Lung (tissue), 12 donors: Measurements from ENCODE around the gene CFAP61. TPM values are rescaled to one million over a fixed set of nuclear protein-coding genes. Genes with fewer than 3 reads are reported as not detected.
A peak's percentile ranks its signal among the peaks of the same experiment; 100 is the strongest.

Source experiments
- ATAC-seq: fragments of 200-7000 bp; cut with Tn5 transposase; one replicate; pipeline ENCODE4 v1.9.1; 2020; ENCODE audit warnings: moderate number of reproducible peaks; ENCODE audit not compliant: insufficient read depth, low FRiP score
- DNase-seq, 3 donors: peaks; one replicate each; pipeline ENCODE4 v3.0.0-alpha.2; 2013 to 2017
- H3K27ac ChIP-seq, 2 donors: one replicate each; pipeline ENCODE4 v1.5.1; 2013; ENCODE audit warnings: mild to moderate bottlenecking in 2 of 2, moderate library complexity in 2 of 2, control low read depth in 1 of 2, inconsistent platforms in 1 of 2, low read depth in 1 of 2, low read length in 1 of 2
- H3K27me3 ChIP-seq, 3 donors: one replicate each; pipeline ENCODE4 v1.5.1; 2013; ENCODE audit warnings: low read length in 2 of 3; ENCODE audit not compliant: control insufficient read depth in 3 of 3, insufficient read depth in 3 of 3
- H3K36me3 ChIP-seq, 4 donors: one replicate each; pipeline ENCODE4 v1.5.1; 2013; ENCODE audit warnings: low read length in 4 of 4, mild to moderate bottlenecking in 1 of 4, moderate library complexity in 1 of 4; ENCODE audit not compliant: control insufficient read depth in 4 of 4, insufficient read depth in 4 of 4
- H3K4me1 ChIP-seq, 5 donors: one replicate each; pipeline ENCODE4 v1.5.1; 2013; ENCODE audit warnings: low read length in 5 of 5, mild to moderate bottlenecking in 2 of 5, moderate library complexity in 1 of 5; ENCODE audit not compliant: control insufficient read depth in 5 of 5, insufficient read depth in 5 of 5
- H3K4me3 ChIP-seq: one replicate; pipeline ENCODE4 v1.5.1; 2013; ENCODE audit warnings: mild to moderate bottlenecking, control low read depth, moderate library complexity
- H3K9ac ChIP-seq, 2 donors: one replicate each; pipeline ENCODE4 v1.5.1; 2013; ENCODE audit warnings: low read length in 2 of 2, control low read depth in 1 of 2; ENCODE audit not compliant: insufficient read depth in 1 of 2
- H3K9me3 ChIP-seq, 4 donors: one replicate each; pipeline ENCODE4 v1.5.1; 2013; ENCODE audit warnings: low read length in 3 of 4, mild to moderate bottlenecking in 1 of 4, moderate library complexity in 1 of 4; ENCODE audit not compliant: control insufficient read depth in 4 of 4, insufficient read depth in 3 of 4
- WGBS, 2 donors: extraction: QIAGEN DNeasy Blood & Tissue Kit; methylation state at CpG; one replicate each; pipeline ENCODE4 v1.1.7; 2013; 5-methylcytosine and 5-hydroxymethylcytosine counted together
- polyA plus RNA-seq, 2 donors: library from polyadenylated mRNA; stranded (reverse); fragments of 200-250 nt; gene quantifications; one replicate each; pipeline ENCODE4 v1.2.1, GENCODE V29; 2013
- total RNA-seq, 2 donors: library from RNA; depleted of rRNA in 1 of 2; stranded (reverse); fragments of >200 nt in 1 of 2; gene quantifications; one replicate each; pipeline ENCODE4 v1.2.1, GENCODE V29; 2014 to 2021
- TF ChIP-seq, protein P1 (sequence below): IDR thresholded peaks from 2 replicates; pipeline ENCODE4 v1.5.1; 2012; ENCODE audit warnings: mild to moderate bottlenecking; ENCODE audit errors: control extremely low read depth, extremely low read depth
- donor health status: control.
- donor health status: control.
- donor health status: Bipolar disorder and iron deficiency.
- donor health status: healthy.
- donor health status: DM: yes; HTN: yes; CAD: no.

Gene CFAP61
- total and polyA plus RNA-seq, 4 donors, result 2.0 to 15.4 (median 6.5) TPM

GRCh38 chr20:20362774-20363433, 310.6 kb downstream of the CFAP61 start:
- H3K27ac ChIP-seq, result no peak overlapping the region
- H3K36me3 ChIP-seq, result no peaks in the 10 kb centered on the region
- peak; percentile 36 to 45 (median 39) for DNase-seq
- 3 to 4% methylated on average over 17 of the region's 17 CpGs for whole genome bisulfite sequencing, 2 donors
- TF ChIP-seq, protein P1, sequence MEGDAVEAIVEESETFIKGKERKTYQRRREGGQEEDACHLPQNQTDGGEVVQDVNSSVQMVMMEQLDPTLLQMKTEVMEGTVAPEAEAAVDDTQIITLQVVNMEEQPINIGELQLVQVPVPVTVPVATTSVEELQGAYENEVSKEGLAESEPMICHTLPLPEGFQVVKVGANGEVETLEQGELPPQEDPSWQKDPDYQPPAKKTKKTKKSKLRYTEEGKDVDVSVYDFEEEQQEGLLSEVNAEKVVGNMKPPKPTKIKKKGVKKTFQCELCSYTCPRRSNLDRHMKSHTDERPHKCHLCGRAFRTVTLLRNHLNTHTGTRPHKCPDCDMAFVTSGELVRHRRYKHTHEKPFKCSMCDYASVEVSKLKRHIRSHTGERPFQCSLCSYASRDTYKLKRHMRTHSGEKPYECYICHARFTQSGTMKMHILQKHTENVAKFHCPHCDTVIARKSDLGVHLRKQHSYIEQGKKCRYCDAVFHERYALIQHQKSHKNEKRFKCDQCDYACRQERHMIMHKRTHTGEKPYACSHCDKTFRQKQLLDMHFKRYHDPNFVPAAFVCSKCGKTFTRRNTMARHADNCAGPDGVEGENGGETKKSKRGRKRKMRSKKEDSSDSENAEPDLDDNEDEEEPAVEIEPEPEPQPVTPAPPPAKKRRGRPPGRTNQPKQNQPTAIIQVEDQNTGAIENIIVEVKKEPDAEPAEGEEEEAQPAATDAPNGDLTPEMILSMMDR, result no peak
- H3K9ac ChIP-seq, result no peak overlapping the region
- H3K4me3 ChIP-seq, result no peak overlapping the region
- H3K27me3 ChIP-seq, result peaks cover 30 to 79% (median 61%) of the 10 kb centered on the region in 3 donors
- ATAC-seq, result no peak
- H3K4me1 ChIP-seq, result peaks cover 0 to 15% (median 0%) of the 10 kb centered on the region in 5 donors
- H3K9me3 ChIP-seq, result no peaks in the 10 kb centered on the region

GRCh38 chr20:20363434-20363798, 311.1 kb downstream of the CFAP61 start:
- WGBS, 2 donors, result 5 to 7% methylated on average over 11 to 15 of the region's 15 CpGs
- Histone ChIP-seq H3K9ac (no peak overlapping the region), H3K4me1 (peaks cover 0 to 19% (median 3%) of the 10 kb centered on the region in 5 donors), H3K27ac (no peak overlapping the region), H3K4me3 (no peak overlapping the region), H3K36me3 (no peaks in the 10 kb centered on the region), H3K9me3 (no peaks in the 10 kb centered on the region), H3K27me3 (peaks cover 34 to 78% (median 60%) of the 10 kb centered on the region in 3 donors)
- DNase-seq (no peak), ATAC-seq (no peak)
- TF ChIP-seq, protein P1, result no peak

GRCh38 chr20:20363799-20364592, 311.7 kb downstream of the CFAP61 start:
- DNase-seq (no peak), ATAC-seq (no peak)
- H3K4me1 ChIP-seq, result peaks cover 0 to 23% (median 3%) of the 10 kb centered on the region in 5 donors
- no peak overlapping the region for H3K9ac ChIP-seq
- TF ChIP-seq, protein P1, result no peak
- H3K27me3 ChIP-seq, result peaks cover 40 to 73% (median 58%) of the 10 kb centered on the region in 3 donors
- no peak overlapping the region for H3K4me3 ChIP-seq
- peaks cover 0 to 2% (median 0%) of the 10 kb centered on the region in 4 donors for H3K9me3 ChIP-seq
- H3K36me3 ChIP-seq, result no peaks in the 10 kb centered on the region
- H3K27ac ChIP-seq, result no peak overlapping the region
- WGBS, 2 donors, result 3 to 4% methylated on average over 66 to 70 of the region's 70 CpGs
